SK-N-SH (cell line): ENCODE results near the gene ZDHHC14. TPM values are rescaled to one million over a fixed set of nuclear protein-coding genes. Genes with fewer than 3 reads are reported as not detected.

Source experiments
- CTCF ChIA-PET: fragments of 300-600, 350-600 bp; formaldehyde crosslinking; extraction: SDS; loops from one replicate; lab custom pipeline; 2021; lab: Yijun Ruan, JAX
- POLR2A ChIA-PET: fragments of 350-600 bp; sonication (Branson Sonifier 250); formaldehyde crosslinking; extraction: SDS; loops from one replicate; lab custom pipeline; 2020; ENCODE audit warnings: antibody characterized with exemption, inconsistent platforms; lab: Yijun Ruan, JAX
- DNase-seq: peaks from one replicate; pipeline ENCODE4 v3.0.0; 2012
- H2AFZ ChIP-seq: fragments of 200-600 bp; sonication (generic); 2 replicates; pipeline ENCODE4 v1.8.1; 2016; ENCODE audit warnings: antibody characterized with exemption, mild to moderate bottlenecking, low read depth
- H3F3A ChIP-seq: fragments of 200-600 bp; sonication (generic); replicated peaks from 2 replicates; pipeline ENCODE3; 2016; ENCODE audit warnings: antibody characterized with exemption, mild to moderate bottlenecking; ENCODE audit not compliant: insufficient read depth
- H3K27ac ChIP-seq, 2 experiments: fragments of 200-500 bp in 1 of 2; fragments of 200-600 bp in 1 of 2; sonication (Bioruptor generic) in 1 of 2; sonication (generic), shearing (Covaris generic) in 1 of 2; 2 replicates each; pipeline versions ENCODE4 v1.5.1 to v1.6.1; 2014 to 2016; ENCODE audit warnings: low read depth in 2 of 2, inconsistent platforms in 1 of 2, low read length in 1 of 2, mild to moderate bottlenecking in 1 of 2, mixed read lengths in 1 of 2
- H3K27me3 ChIP-seq: fragments of 200-600 bp; sonication (generic), shearing (Covaris generic); 2 replicates; pipeline ENCODE4 v1.6.1; 2016; ENCODE audit warnings: mixed run types; ENCODE audit not compliant: insufficient read depth
- H3K36me3 ChIP-seq, 2 experiments: fragments of 200-500 bp in 1 of 2; fragments of 200-600 bp in 1 of 2; sonication (Bioruptor generic) in 1 of 2; sonication (generic) in 1 of 2; replicated peaks in 1 of 2; 2 replicates each; pipeline versions ENCODE3 to v1.5.1; 2014 to 2016; ENCODE audit warnings: low read length in 1 of 2, mild to moderate bottlenecking in 1 of 2; ENCODE audit not compliant: insufficient read depth in 2 of 2, control insufficient read depth in 1 of 2
- H3K4me1 ChIP-seq, 2 experiments: fragments of 200-500 bp in 1 of 2; fragments of 200-600 bp in 1 of 2; sonication (Bioruptor generic) in 1 of 2; sonication (generic), shearing (Covaris generic) in 1 of 2; 2 replicates each; pipeline versions ENCODE4 v1.5.1 to v1.6.1; 2014 to 2016; ENCODE audit warnings: low read depth in 1 of 2, low read length in 1 of 2, mixed run types in 1 of 2; ENCODE audit not compliant: insufficient read depth in 2 of 2, control insufficient read depth in 1 of 2
- H3K4me2 ChIP-seq: fragments of 200-600 bp; sonication (generic), shearing (Covaris generic); 2 replicates; pipeline ENCODE4 v1.6.1; 2017; ENCODE audit warnings: mixed run types
- H3K4me3 ChIP-seq, 2 experiments: fragments of 200-500 bp in 1 of 2; fragments of 200-600 bp in 1 of 2; sonication (Bioruptor generic) in 1 of 2; sonication (generic), shearing (Covaris generic) in 1 of 2; 2 replicates each; pipeline versions ENCODE4 v1.5.1 to v1.8.1; 2014 to 2016; ENCODE audit warnings: low read depth in 2 of 2, inconsistent platforms in 1 of 2, low read length in 1 of 2, mild to moderate bottlenecking in 1 of 2, mixed read lengths in 1 of 2, moderate library complexity in 1 of 2
- H3K79me2 ChIP-seq: fragments of 200-600 bp; sonication (generic); 2 replicates; pipeline ENCODE4 v1.8.1; 2017; ENCODE audit warnings: mild to moderate bottlenecking; ENCODE audit not compliant: insufficient read depth
- H3K9ac ChIP-seq: fragments of 200-600 bp; sonication (generic); 2 replicates; pipeline ENCODE4 v1.6.1; 2017; ENCODE audit warnings: mixed run types
- H3K9me2 ChIP-seq: fragments of 200-600 bp; sonication (generic); 2 replicates; pipeline ENCODE4 v1.6.1; 2017; ENCODE audit warnings: mixed run types
- H3K9me3 ChIP-seq: fragments of 200-600 bp; sonication (generic); 2 replicates; pipeline ENCODE4 v1.6.1; 2017; ENCODE audit warnings: mixed run types, mild to moderate bottlenecking, moderate library complexity
- H4K20me1 ChIP-seq: fragments of 200-600 bp; sonication (generic); 2 replicates; pipeline ENCODE4 v1.6.1; 2017; ENCODE audit warnings: mild to moderate bottlenecking, mixed run types; ENCODE audit not compliant: insufficient read depth
- CHD2 ChIP-seq: fragments of 150-350 bp; IDR thresholded peaks from 2 replicates; pipeline ENCODE4 v1.6.1; 2018; ENCODE audit warnings: low read length; ENCODE audit not compliant: partially characterized antibody
- FOXJ3 ChIP-seq: sonication (generic); formaldehyde crosslinking; IDR thresholded peaks from 2 replicates; pipeline ENCODE4 v1.5.1; 2020; ENCODE audit warnings: mild to moderate bottlenecking, missing genetic modification reagents
- FOXM1 ChIP-seq: IDR thresholded peaks from 2 replicates; pipeline ENCODE4 v1.4.0; 2012; ENCODE audit warnings: low read depth, mild to moderate bottlenecking
- GATA2 ChIP-seq: sonication (generic); formaldehyde crosslinking; IDR thresholded peaks from 2 replicates; pipeline ENCODE4 v1.5.0; 2020; ENCODE audit warnings: mild to moderate bottlenecking, missing genetic modification reagents
- NFIC ChIP-seq: IDR thresholded peaks from 2 replicates; pipeline ENCODE4 v1.4.0; 2012; ENCODE audit warnings: borderline replicate concordance
- NRF1 ChIP-seq: IDR thresholded peaks from 2 replicates; pipeline ENCODE4 v1.6.1; 2012; ENCODE audit warnings: low read depth, mild to moderate bottlenecking, low read length
- POLR2AphosphoS5 ChIP-seq: IDR thresholded peaks from 2 replicates; pipeline ENCODE4 v1.6.1; 2012; ENCODE audit warnings: low read depth, low read length
- SIN3A ChIP-seq: IDR thresholded peaks from 2 replicates; pipeline ENCODE4 v1.6.1; 2012; ENCODE audit warnings: low read depth, mild to moderate bottlenecking, low read length, moderate library complexity, borderline replicate concordance
- TAF1 ChIP-seq: IDR thresholded peaks from 2 replicates; pipeline ENCODE4 v1.6.1; 2012; ENCODE audit warnings: low read depth, mild to moderate bottlenecking, low read length, moderate library complexity, borderline replicate concordance
- WGBS: methylation state at CpG from one replicate; pipeline ENCODE4 v1.1.6; 2017; ENCODE audit warnings: low lambda C conversion rate; 5-methylcytosine and 5-hydroxymethylcytosine counted together
- polyA plus RNA-seq, 3 experiments: library from polyadenylated mRNA; depleted of rRNA; stranded (reverse); fragments of >200 nt; gene quantifications; 2 replicates each; pipeline ENCODE4 v1.2.3, GENCODE V29; 2012
- TF ChIP-seq, protein P1 (sequence below): IDR thresholded peaks from 2 replicates; pipeline ENCODE4 v1.4.0; 2012; ENCODE audit warnings: low read depth
- TF ChIP-seq, protein P2 (sequence below): IDR thresholded peaks from 2 replicates; pipeline ENCODE4 v1.6.1; 2012; ENCODE audit warnings: mild to moderate bottlenecking, low read depth, low read length, moderate library complexity
- TF ChIP-seq, protein P3 (sequence below): IDR thresholded peaks from 2 replicates; pipeline ENCODE4 v1.4.0; 2012; ENCODE audit warnings: low read depth, borderline replicate concordance
- TF ChIP-seq, protein P4 (sequence below): IDR thresholded peaks from 2 replicates; pipeline ENCODE4; 2012

The ZDHHC14 gene
- polyA plus RNA-seq, 1 of the 3 experiments (the other 2 are of a cell fraction): 5.4 TPM

DNA sequence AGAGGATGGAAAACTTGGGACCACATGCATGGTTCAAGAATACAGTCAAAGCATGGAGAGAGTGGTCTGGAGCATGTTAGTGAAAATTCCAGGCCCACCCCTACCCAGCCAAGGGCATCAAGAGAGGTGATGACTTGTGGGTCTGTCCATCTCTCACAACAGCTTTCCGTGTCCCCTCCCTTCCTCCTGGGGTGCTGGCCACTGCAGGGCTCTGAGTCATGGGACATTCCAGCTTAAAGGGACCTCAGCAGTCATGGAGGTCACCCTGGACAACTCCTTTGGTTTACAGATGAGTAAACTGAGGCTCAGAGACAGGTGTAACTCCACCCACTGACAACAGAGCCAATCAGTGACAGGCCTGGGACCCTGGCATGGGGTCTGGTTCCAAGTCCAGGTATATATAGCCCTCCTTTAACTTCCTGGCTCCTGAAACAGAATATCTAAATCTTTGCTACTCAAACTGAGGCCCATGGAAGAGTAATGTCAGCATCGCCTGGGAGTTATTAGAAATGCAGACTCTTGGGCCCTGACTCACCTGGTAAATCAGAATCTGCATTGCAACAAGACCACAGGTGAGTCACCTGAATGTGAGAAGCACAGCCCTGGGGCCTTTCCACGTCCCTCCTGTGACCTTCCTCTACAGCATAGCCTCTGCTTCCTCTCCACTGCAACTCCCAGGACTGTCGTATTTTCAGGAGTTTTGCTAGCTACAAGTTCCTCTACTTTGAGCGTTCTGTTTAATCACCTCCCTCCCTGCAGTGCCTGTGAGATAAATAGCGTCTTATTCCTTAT, 170.2 kb downstream of the ZDHHC14 start:
- no peaks in the 10 kb centered on the region for H3K9me3 ChIP-seq
- no peak overlapping the region for H3K9ac ChIP-seq
- ChIA-PET POLR2A (no interaction called here), CTCF (interaction anchor here (0.8 kb wide), 1 partner anchor 521 kb away, joined by 3 read pairs; no protein-coding TSS in a partner anchor)
- 86% methylated on average over 5 of the region's 6 CpGs for WGBS
- no peak for DNase-seq
- no peaks in the 10 kb centered on the region for H3F3A ChIP-seq
- no peaks in the 10 kb centered on the region for H4K20me1 ChIP-seq
- H3K79me2 ChIP-seq: no peaks in the 10 kb centered on the region
- H3K27me3 ChIP-seq: no peaks in the 10 kb centered on the region
- no peaks in the 10 kb centered on the region for H3K36me3 ChIP-seq
- H2AFZ ChIP-seq: no peak overlapping the region
- no peak overlapping the region for H3K4me2 ChIP-seq
- no peak overlapping the region for H3K27ac ChIP-seq
- H3K4me1 ChIP-seq: no peaks in the 10 kb centered on the region; a peak in 1 of 4 replicates
- H3K4me3 ChIP-seq: no peak overlapping the region
- TF ChIP-seq, protein P1, sequence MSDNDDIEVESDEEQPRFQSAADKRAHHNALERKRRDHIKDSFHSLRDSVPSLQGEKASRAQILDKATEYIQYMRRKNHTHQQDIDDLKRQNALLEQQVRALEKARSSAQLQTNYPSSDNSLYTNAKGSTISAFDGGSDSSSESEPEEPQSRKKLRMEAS: no peak
- TF ChIP-seq, protein P2, sequence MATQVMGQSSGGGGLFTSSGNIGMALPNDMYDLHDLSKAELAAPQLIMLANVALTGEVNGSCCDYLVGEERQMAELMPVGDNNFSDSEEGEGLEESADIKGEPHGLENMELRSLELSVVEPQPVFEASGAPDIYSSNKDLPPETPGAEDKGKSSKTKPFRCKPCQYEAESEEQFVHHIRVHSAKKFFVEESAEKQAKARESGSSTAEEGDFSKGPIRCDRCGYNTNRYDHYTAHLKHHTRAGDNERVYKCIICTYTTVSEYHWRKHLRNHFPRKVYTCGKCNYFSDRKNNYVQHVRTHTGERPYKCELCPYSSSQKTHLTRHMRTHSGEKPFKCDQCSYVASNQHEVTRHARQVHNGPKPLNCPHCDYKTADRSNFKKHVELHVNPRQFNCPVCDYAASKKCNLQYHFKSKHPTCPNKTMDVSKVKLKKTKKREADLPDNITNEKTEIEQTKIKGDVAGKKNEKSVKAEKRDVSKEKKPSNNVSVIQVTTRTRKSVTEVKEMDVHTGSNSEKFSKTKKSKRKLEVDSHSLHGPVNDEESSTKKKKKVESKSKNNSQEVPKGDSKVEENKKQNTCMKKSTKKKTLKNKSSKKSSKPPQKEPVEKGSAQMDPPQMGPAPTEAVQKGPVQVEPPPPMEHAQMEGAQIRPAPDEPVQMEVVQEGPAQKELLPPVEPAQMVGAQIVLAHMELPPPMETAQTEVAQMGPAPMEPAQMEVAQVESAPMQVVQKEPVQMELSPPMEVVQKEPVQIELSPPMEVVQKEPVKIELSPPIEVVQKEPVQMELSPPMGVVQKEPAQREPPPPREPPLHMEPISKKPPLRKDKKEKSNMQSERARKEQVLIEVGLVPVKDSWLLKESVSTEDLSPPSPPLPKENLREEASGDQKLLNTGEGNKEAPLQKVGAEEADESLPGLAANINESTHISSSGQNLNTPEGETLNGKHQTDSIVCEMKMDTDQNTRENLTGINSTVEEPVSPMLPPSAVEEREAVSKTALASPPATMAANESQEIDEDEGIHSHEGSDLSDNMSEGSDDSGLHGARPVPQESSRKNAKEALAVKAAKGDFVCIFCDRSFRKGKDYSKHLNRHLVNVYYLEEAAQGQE: no peak
- TF ChIP-seq, protein P3, sequence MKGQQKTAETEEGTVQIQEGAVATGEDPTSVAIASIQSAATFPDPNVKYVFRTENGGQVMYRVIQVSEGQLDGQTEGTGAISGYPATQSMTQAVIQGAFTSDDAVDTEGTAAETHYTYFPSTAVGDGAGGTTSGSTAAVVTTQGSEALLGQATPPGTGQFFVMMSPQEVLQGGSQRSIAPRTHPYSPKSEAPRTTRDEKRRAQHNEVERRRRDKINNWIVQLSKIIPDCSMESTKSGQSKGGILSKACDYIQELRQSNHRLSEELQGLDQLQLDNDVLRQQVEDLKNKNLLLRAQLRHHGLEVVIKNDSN: no peak
- no peaks in the 10 kb centered on the region for H3K9me2 ChIP-seq

DNA sequence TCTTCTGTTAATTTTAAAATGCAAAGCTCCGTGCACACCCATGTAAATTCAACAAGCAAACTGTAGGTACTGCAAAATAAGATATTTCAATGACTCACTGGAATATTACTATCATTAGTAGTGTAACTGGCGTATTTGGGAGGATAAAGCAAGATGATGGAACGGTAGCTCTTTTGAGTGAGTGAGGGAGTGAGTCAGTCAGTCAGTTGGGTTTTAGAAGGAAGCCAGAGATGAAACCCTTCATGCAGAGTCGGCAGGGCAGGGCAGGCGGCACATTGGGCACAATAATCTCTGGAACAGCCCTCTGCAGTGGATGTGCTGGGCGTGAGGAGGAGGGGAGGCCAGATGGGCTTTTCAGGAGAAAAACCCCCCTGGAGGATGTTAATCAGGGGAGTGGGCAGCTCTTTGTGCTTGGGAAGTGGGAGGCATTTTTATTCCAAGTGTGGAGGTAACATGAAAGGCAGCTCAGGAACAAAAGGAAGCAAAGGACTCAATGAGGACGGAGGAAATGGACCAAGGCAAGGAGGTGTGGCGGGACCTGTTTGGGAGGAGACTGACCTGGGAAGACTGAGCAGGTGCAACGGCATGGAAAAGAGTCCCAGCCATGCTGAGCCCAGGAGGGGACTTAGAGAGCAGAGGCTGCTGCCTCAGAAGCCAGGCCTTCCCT, 171.2 kb downstream of the ZDHHC14 start:
- no peak overlapping the region for H3K9ac ChIP-seq
- H3K4me1 ChIP-seq: no peaks in the 10 kb centered on the region; a peak in 1 of 4 replicates
- H3K9me2 ChIP-seq: no peaks in the 10 kb centered on the region
- H3K27me3 ChIP-seq: no peaks in the 10 kb centered on the region
- H2AFZ ChIP-seq: no peak overlapping the region
- 89% methylated on average over 9 of the region's 9 CpGs for WGBS
- no peak overlapping the region for H3K4me3 ChIP-seq
- H3F3A ChIP-seq: no peaks in the 10 kb centered on the region
- no peaks in the 10 kb centered on the region for H3K36me3 ChIP-seq
- ChIA-PET POLR2A (no interaction called here), CTCF (interaction anchor here (0.8 kb wide), 1 partner anchor 520 kb away, joined by 3 read pairs; no protein-coding TSS in a partner anchor)
- no peaks in the 10 kb centered on the region for H3K79me2 ChIP-seq
- no peaks in the 10 kb centered on the region for H3K9me3 ChIP-seq
- no peak for TF ChIP-seq SIN3A
- no peak for TF ChIP-seq CHD2
- no peak for TF ChIP-seq TAF1
- TF ChIP-seq FOXJ3 (CRISPR knock-in tag): no peak
- no peak for TF ChIP-seq POLR2AphosphoS5
- TF ChIP-seq, protein P4, sequence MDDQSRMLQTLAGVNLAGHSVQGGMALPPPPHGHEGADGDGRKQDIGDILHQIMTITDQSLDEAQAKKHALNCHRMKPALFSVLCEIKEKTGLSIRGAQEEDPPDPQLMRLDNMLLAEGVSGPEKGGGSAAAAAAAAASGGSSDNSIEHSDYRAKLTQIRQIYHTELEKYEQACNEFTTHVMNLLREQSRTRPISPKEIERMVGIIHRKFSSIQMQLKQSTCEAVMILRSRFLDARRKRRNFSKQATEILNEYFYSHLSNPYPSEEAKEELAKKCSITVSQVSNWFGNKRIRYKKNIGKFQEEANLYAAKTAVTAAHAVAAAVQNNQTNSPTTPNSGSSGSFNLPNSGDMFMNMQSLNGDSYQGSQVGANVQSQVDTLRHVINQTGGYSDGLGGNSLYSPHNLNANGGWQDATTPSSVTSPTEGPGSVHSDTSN: no peak
- no peak for TF ChIP-seq NFIC
- TF ChIP-seq, protein P2: no peak
- no peak for TF ChIP-seq FOXM1
- no peak for TF ChIP-seq NRF1
- TF ChIP-seq GATA2 (CRISPR knock-in tag): no peak
- no peaks in the 10 kb centered on the region for H4K20me1 ChIP-seq
- H3K4me2 ChIP-seq: no peak overlapping the region
- no peak overlapping the region for H3K27ac ChIP-seq
- DNase-seq: no peak
